Neural cell (in vitro differentiated cells): ENCODE results near the gene VPS54. TPM values are rescaled to one million over a fixed set of nuclear protein-coding genes. Genes with fewer than 3 reads are reported as not detected.
A peak's percentile ranks its signal among the peaks of the same experiment; 100 is the strongest.

ENCODE experiments used
- H2AFZ ChIP-seq: fragments of 200-600, 300-800 bp; sonication (generic), shearing (Covaris generic); 2 replicates; pipeline ENCODE4 v1.6.0; 2014; ENCODE audit warnings: low read depth, mild to moderate bottlenecking, antibody characterized with exemption, low read length, moderate library complexity
- H3F3A ChIP-seq: fragments of 200-600 bp; shearing (Covaris generic); 2 replicates; pipeline ENCODE4 v1.6.1; 2016; ENCODE audit warnings: mild to moderate bottlenecking, moderate library complexity, mixed read lengths, antibody characterized with exemption, low read length; ENCODE audit not compliant: insufficient read depth, poor library complexity, severe bottlenecking
- H3K27ac ChIP-seq: fragments of 200-600, 300-800 bp; sonication (generic), shearing (Covaris generic); 2 replicates; pipeline ENCODE4 v1.5.1; 2014; ENCODE audit warnings: mild to moderate bottlenecking, low read length, moderate library complexity
- H3K27me3 ChIP-seq: fragments of 300-800, 200-600 bp; sonication (generic), shearing (Covaris generic); 2 replicates; pipeline ENCODE4 v1.6.0; 2014; ENCODE audit warnings: mild to moderate bottlenecking, low read depth, low read length, moderate library complexity; ENCODE audit not compliant: insufficient read depth
- H3K36me3 ChIP-seq: fragments of 300-800, 200-600 bp; sonication (generic), shearing (Covaris generic); 2 replicates; pipeline ENCODE4 v1.5.1; 2014; ENCODE audit warnings: mild to moderate bottlenecking, antibody characterized with exemption, low read length, moderate library complexity; ENCODE audit not compliant: insufficient read depth
- H3K4me2 ChIP-seq: fragments of 300-800, 200-600 bp; sonication (generic), shearing (Covaris generic); 2 replicates; pipeline ENCODE4 v1.6.0; 2014; ENCODE audit warnings: mild to moderate bottlenecking, low read length
- H3K4me3 ChIP-seq: fragments of 300-800, 200-600 bp; sonication (generic), shearing (Covaris generic); 2 replicates; pipeline ENCODE4 v1.5.1; 2014; ENCODE audit warnings: mild to moderate bottlenecking, low read length, moderate library complexity
- H3K79me2 ChIP-seq: fragments of 200-600 bp; shearing (Covaris generic); replicated peaks from 2 replicates; pipeline ENCODE4 v1.6.0; 2014; ENCODE audit warnings: mild to moderate bottlenecking, low read length, moderate library complexity; ENCODE audit not compliant: insufficient read depth
- H3K9ac ChIP-seq: fragments of 300-800, 200-600 bp; sonication (generic), shearing (Covaris generic); 2 replicates; pipeline ENCODE4 v1.6.1; 2016; ENCODE audit warnings: mild to moderate bottlenecking, low read length, mixed read lengths
- H3K9me2 ChIP-seq: fragments of 200-600 bp; shearing (Covaris generic); 2 replicates; pipeline ENCODE4 v1.6.1; 2016; ENCODE audit warnings: mild to moderate bottlenecking, low read length, mixed read lengths; ENCODE audit not compliant: insufficient read depth
- H3K9me3 ChIP-seq: fragments of 200-600, 300-800 bp; sonication (generic), shearing (Covaris generic); 2 replicates; pipeline ENCODE4 v1.6.1; 2016; ENCODE audit warnings: mild to moderate bottlenecking, mixed run types, low read length, moderate library complexity, mixed read lengths
- H4K20me1 ChIP-seq: fragments of 200-600 bp; shearing (Covaris generic); 2 replicates; pipeline ENCODE4 v1.6.1; 2016; ENCODE audit warnings: mild to moderate bottlenecking, mixed run types; ENCODE audit not compliant: insufficient read depth
- CTCF ChIP-seq: fragments of 450-650 bp; IDR thresholded peaks from 2 replicates; pipeline ENCODE4 v1.5.1; 2014; ENCODE audit warnings: antibody characterized with exemption, mild to moderate bottlenecking, moderate library complexity; ENCODE audit not compliant: poor library complexity, severe bottlenecking
- EP300 ChIP-seq: fragments of 450-650 bp; conservative IDR thresholded peaks from 2 replicates; pipeline ENCODE4 v1.6.1; 2014; ENCODE audit warnings: antibody characterized with exemption, mild to moderate bottlenecking, moderate library complexity; ENCODE audit not compliant: poor library complexity, severe bottlenecking
- EZH2 ChIP-seq: fragments of 200-600, 300-800 bp; shearing (Covaris generic), sonication (generic); IDR thresholded peaks from 2 replicates; pipeline ENCODE4 v1.6.1; 2014; ENCODE audit warnings: antibody characterized with exemption, low read length, borderline replicate concordance, mild to moderate bottlenecking; ENCODE audit not compliant: insufficient read depth, poor library complexity, severe bottlenecking
- MXI1 ChIP-seq: fragments of 450-650 bp; conservative IDR thresholded peaks from 2 replicates; pipeline ENCODE4 v1.6.1; 2014; ENCODE audit warnings: antibody characterized with exemption, mild to moderate bottlenecking; ENCODE audit not compliant: poor library complexity, severe bottlenecking
- POLR2AphosphoS5 ChIP-seq: IDR thresholded peaks from 2 replicates; pipeline ENCODE4 v1.6.1; 2012
- RAD21 ChIP-seq: fragments of 450-650 bp; conservative IDR thresholded peaks from 2 replicates; pipeline ENCODE4 v1.6.1; 2014; ENCODE audit warnings: antibody characterized with exemption, mild to moderate bottlenecking, moderate library complexity
- SMC3 ChIP-seq: fragments of 450-650 bp; conservative IDR thresholded peaks from 2 replicates; pipeline ENCODE4 v1.6.1; 2014; ENCODE audit warnings: antibody characterized with exemption, mild to moderate bottlenecking, moderate library complexity; ENCODE audit not compliant: poor library complexity
- TAF1 ChIP-seq: IDR thresholded peaks from 2 replicates; pipeline ENCODE4 v1.6.1; 2012; ENCODE audit warnings: low read depth
- polyA plus RNA-seq: library from polyadenylated mRNA; depleted of rRNA; stranded (reverse); fragments of >200 nt; gene quantifications from 2 replicates; pipeline ENCODE4 v1.2.3, GENCODE V29; 2014

VPS54 gene
- polyA plus RNA-seq, 1 donor from 2014 or later, result 34.2 TPM

GRCh38 chr2:63891488-63892030, 127.7 kb downstream of the VPS54 start:
- Histone ChIP-seq H4K20me1 (no peaks in the 10 kb centered on the region), H3K4me3 (no peak overlapping the region), H3K9me3 (no peaks in the 10 kb centered on the region), H3K79me2 (no peaks in the 10 kb centered on the region), H3K27ac (no peak overlapping the region), H3F3A (no peaks in the 10 kb centered on the region), H3K36me3 (peaks cover 1% of the 10 kb centered on the region), H3K9ac (no peak overlapping the region), H3K4me2 (no peak overlapping the region), H3K9me2 (no peaks in the 10 kb centered on the region), H2AFZ (no peak overlapping the region), H3K27me3 (no peaks in the 10 kb centered on the region)
- TF ChIP-seq EP300 (no peak), TAF1 (no peak), EZH2 (no peak), RAD21 (no peak)

- Histone ChIP-seq H3F3A (no peaks in the 10 kb centered on the region), H3K27ac (no peak overlapping the region), H3K4me2 (no peak overlapping the region), H3K9me3 (no peaks in the 10 kb centered on the region), H3K79me2 (no peaks in the 10 kb centered on the region), H3K27me3 (no peaks in the 10 kb centered on the region), H3K9me2 (no peaks in the 10 kb centered on the region), H3K9ac (no peak overlapping the region), H3K4me3 (no peak overlapping the region), H4K20me1 (no peaks in the 10 kb centered on the region), H3K36me3 (peaks cover 4% of the 10 kb centered on the region), H2AFZ (no peak overlapping the region)
- no peak for TF ChIP-seq CTCF
- TF ChIP-seq EP300, result no peak
- TF ChIP-seq MXI1, result no peak
Measured at GRCh38 chr2:63890678-63891077, 128.6 kb downstream of the VPS54 start.

- Histone ChIP-seq H3K4me2 (no peak overlapping the region), H3K9me2 (no peaks in the 10 kb centered on the region), H3K36me3 (peaks cover 4% of the 10 kb centered on the region), H3K27me3 (no peaks in the 10 kb centered on the region), H3K79me2 (no peaks in the 10 kb centered on the region), H3K9ac (no peak overlapping the region), H2AFZ (no peak overlapping the region), H3K4me3 (no peak overlapping the region), H3K27ac (no peak overlapping the region), H3F3A (no peaks in the 10 kb centered on the region), H3K9me3 (no peaks in the 10 kb centered on the region), H4K20me1 (no peaks in the 10 kb centered on the region)
- TF ChIP-seq CTCF (peak; percentile 83), SMC3 (peak; percentile 87), EP300 (no peak), TAF1 (no peak), RAD21 (peak; percentile 84), MXI1 (no peak), POLR2AphosphoS5 (no peak)
Measured at GRCh38 chr2:63888490-63889402, 130.5 kb downstream of the VPS54 start.
